GM18951 (cell line): ENCODE measurements around the gene ECHS1.

Experiments used
- POLR2A ChIP-seq: IDR thresholded peaks from 4 replicates; pipeline ENCODE4 v1.6.1; 2011; ENCODE audit warnings: mild to moderate bottlenecking; ENCODE audit not compliant: insufficient read length, insufficient read depth; ENCODE audit errors: extremely low read depth
- in situ Hi-C: fragments of 300-500 bp; cut with MboI; formaldehyde crosslinking; loops from one replicate; pipeline ENCODE4 v1.12.0; 2022; ENCODE audit warnings: low sequenced_read_pairs, mixed read lengths, inconsistent platforms; ENCODE audit not compliant: unreplicated experiment

ECHS1 gene

DNA sequence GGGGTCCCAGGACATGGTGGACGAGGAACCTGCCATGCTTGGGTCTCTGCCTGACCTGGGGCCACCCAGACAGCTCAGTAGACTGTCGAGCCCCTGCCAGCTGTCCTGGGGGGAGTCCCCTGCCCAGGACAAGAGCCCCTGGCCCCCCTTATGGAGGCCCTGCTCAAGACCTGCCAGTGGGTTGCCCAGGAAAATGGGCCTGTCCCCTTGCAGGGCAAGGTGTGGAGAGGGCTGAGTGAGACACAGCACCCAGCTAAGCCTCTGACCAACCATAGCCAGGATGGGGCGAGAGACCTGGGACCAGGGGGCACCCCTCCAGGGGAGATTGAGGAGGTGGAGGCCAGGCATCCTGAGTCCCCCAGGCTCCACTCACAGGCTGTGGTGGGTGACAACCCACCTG, 17.2 kb downstream of the ECHS1 start:
- no peak for TF ChIP-seq POLR2A
- in situ Hi-C loops, result no loop called here

DNA sequence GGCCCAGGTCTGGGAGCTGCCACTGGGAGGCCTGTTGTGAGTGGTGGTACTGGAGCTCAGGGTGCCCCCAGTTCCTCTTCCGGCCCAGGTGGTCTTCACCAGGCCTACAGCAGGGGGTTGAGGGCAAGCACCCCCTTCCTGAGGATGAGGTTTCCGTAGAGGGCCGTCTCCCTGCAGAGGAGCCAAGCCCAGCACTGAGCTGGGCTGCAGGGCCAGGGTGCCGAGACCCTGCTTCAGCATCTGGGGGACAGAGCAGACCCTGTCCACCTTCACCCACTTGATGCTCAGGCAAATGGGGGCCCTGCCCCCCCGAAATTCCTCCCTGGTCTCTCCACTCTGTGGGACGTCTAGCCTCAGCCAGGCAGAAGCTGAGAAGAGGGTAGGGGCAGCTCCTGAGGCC, 17.9 kb downstream of the ECHS1 start:
- in situ Hi-C loops, result no loop called here
- TF ChIP-seq POLR2A, result no peak

DNA sequence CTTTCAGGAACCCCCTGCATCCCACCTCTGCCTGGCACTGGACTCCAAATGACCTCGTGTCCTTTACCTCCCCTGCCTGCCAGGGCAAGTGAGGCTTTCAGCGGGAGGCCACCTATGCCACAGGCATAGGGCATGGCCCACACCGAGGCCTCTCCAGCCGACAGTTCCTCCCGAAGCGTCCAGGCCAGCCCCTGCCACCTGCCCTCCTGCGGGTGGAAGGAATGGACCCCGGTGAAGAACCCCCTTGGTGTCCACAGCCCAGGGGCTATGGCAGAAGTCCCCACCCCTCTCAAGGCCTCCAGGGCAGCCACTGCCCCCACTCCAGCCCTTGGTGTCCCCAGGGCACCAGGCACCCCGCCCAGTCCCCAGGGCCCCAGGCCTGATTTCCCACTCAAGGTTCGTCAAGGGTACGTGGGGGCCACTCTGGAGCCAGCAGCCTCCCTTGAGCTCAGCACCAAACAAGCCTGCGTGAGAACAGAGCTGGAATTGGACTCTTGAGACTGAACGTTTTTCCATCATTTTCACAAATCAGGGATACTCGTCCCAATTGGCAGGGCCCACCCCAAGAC, 18.4 kb downstream of the ECHS1 start:
- in situ Hi-C loops, result no loop called here
- TF ChIP-seq POLR2A, result no peak

DNA sequence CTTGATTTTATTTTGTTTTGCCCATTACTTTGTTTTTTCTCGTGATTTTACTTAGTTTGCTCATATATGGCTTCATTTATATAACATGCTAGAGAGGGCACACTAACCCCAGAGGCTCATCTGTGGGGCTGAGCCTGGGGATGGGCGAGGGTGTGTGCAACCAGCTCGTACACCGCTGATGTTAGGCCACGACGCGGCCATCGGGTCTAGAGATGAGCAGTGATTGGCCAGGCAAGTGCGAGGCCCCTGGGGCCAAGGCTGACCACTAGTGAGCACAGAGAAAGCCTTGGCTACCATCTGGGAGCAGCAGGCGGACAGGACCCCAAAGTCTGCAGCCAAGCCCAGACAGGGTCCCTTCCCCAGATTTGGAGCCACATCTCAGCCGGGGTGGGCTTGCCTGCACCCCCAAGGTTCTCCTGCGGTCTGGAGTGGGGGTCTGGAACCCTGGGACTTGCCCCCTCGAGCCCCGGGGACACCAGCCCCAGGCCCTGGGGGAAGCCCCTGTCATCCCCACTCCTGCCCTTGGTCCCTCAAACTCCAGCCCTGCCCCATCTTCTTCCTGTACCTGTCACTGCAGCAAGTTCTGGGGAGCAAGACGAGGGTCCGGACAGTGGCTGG, 19.1 kb downstream of the ECHS1 start:
- in situ Hi-C loops, result no loop called here
- TF ChIP-seq POLR2A, result no peak

DNA sequence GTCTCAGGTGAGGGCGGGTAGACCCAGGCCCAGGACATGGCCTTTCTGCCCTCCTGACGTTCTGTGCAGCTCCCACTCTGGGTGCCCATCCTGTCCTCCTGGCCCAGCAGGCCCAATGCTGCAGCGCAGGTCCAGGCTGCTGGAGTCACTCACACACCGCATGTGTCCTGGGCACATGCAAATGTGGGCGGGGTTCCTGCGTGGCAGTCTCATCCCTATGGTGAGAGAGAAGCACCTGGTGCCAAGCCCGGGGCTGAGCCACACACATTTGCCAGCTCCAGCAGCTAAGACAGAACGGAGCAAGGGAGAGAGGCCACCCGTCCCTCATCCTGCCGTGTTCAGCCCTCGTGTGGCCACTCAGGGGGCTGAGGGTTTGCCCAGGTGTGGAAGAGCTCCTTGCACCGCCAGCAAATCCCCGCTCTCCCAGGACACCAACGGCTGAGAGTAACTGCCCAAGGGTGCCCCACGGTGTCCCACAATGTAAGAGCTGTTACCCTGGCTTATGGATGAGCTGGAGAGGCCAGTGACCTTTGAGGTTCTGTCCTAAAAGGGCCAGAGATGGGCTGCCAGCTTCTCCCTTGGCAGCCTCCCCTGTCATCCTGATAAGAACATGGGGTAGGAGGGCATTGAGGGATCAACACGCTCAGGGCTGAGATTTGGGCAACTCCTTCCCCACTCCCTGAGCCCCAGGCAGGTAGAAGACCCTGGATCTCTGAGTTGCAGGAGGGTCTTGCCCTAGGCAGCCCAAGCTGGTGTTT, 19.8 kb downstream of the ECHS1 start:
- peak; percentile 5 for TF ChIP-seq POLR2A
- in situ Hi-C loops, result no loop called here

DNA sequence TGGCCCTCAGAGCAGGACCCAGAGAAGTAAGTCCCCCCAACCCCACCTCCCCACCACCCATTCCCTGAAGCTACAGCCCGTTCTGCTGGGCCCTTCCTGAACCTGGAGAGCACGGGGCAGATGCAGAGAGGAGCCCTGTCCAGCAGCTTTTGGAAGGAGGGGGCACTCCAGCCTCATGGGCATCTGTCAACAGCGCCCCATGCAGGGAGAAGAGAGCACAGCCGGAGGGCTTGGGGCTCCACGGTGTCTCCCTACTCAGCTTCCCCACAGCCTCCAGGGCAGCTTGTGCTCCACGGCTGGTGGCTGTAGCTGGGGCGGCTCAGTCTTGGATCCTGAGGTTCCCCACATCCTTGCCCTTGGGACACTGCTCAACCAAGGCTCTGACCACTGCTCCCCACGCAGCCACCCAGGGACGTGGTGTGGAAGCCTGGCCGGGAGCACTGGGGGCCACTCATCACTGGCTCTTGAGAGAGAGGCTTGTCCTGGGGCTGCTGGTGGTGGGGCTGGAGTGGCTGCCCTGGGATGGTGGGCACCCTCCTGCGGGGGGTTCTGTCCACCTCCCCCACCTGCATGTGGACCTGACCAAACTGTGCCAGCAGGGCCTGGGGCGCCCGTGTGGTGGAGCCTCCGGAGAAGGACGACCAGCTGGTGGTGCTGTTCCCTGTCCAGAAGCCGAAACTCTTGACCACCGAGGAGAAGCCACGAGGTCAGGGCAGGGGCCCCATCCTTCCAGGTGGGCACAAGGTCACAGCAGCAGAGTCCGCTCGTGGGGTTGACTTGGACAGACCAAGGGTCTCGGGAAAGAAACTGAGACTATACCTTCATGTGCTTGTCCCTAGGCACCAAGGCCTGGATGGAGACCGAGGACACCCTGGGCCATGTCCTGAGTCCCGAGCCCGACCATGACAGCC, 21.5 kb downstream of the ECHS1 start:
- in situ Hi-C loops, result no loop called here
- no peak for TF ChIP-seq POLR2A

DNA sequence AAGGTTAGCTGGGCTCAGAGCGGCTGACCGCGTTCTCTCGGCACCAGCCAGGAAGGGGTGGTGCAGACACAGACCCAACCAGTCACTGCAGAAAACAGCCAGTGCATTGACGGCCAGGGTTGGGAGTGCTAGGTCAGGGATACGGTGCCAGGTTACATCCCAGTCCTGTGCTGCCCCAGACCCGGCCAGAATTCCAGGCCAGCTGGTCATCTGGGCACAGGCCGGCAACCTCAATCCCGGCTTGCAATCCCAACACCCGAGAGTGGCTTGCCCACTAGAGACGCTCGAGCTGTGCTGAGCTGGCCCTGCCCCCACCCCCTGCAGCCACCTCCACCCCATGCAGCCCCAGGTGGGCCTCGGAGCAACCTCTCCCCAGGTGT, 22.2 kb downstream of the ECHS1 start:
- TF ChIP-seq POLR2A, result no peak
- in situ Hi-C loops, result no loop called here

DNA sequence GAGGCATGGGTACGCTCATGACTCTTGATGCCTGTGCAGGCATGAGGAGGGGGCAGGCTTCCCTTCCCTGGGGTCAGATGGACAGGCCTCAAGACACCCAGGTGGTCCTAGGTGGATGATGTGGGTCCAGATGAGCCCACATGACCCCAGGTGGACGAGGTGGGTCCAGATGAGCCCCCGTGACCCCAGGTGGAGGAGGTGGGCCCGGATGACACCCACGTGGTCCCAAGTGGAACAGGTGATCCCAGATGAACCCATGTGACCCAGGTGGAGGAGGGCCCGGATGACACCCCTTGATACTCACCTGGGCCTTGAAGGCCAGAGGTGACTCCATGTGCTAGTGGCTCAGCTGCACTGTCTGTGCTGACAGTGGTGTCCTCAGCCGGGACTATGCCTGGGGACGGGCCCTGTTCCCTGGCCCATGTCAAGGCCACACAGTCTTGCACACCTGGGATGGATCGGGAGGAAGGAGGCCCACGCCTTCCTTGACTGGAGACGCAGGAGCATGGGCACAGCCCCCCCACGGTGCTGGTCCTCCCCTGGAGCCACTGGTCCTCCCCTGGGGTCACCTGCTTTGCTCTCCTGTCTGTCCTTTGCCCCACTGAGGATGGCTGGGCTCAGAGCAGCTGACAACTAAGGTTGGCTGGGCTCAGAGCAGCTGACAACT, 22.7 kb downstream of the ECHS1 start:
- in situ Hi-C loops, result no loop called here

DNA sequence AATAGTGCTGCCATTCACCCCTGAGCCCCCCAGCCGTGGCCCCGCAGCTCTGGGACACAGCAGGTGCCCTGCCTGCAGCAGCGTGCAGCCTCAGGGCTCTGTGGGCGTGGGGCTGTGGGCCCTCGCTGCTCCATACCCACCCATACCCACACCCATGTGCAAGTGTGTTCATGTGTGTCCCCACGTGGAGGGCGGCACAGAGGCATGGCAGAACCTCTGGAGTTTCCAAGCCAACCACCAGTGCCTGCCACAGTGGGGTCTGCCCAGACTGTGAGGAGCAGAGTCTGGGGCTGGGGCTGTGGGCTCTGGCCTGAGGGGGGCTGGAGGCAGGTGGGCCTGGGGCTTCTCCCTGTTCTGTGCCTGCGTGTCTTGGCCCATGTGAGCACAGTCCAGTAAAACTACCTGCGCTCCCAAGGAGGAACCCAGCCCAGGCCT, 23.6 kb downstream of the ECHS1 start:
- TF ChIP-seq POLR2A, result no peak
- in situ Hi-C loops, result no loop called here

More for the DNA sequence above, 22.7 kb downstream of the ECHS1 start:
- no peak for TF ChIP-seq POLR2A

DNA sequence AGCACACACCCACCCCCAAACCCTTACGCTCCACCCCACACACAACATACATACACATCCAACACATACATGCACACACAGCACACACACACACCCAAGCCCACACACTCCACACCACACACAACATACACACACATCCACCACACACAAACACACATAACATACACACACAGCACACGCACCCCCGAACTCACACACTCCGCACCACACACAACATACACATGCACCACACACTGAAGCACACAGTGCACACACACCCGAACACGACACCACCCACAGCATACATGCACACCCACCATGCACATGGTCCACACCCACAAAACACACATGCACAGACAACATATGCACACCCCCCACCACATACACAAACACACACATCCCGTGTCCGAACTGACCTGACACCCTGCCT, 24.0 kb downstream of the ECHS1 start:
- in situ Hi-C loops, result no loop called here
- TF ChIP-seq POLR2A, result no peak

DNA sequence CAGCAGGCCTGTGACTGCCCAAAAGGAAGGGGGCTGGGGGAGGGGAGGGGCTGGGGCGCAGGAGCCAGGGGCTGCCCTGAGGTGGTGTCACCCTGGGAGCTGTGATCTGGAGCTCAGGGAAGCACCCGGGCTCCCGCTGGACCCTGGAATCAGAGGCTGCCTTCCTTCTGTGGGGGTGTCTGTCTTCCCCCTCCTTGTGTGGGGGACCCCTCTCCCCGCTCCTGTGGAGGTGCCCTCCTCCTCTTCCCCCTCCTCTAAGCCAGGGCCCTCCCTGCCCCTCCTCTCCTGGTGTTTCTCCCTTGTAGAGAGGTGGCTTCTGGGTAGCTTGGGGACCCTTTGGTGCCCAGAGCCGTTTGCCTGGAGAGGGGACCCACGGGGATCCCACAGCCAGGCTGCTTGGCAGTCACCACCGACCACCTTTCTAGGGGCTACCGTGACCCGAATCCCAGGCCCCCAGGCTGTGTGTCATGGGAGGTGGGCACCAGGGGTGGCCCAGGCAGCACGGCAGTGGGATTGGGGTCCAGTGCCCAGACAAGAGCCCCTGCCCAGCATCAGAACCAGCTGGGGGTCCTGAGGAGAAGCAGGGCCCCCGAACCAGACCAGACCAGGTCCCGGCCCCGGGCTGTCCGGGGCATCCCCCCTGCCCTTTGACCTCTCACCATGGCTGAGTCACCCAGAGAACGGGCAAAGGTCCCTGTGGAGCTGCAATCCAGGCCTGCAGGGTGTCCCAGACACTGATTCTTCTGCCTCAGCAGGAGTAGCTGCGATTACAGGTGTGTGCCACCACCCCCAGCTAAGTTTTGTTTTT, 25.2 kb downstream of the ECHS1 start:
- TF ChIP-seq POLR2A, result no peak
- in situ Hi-C loops, result no loop called here

DNA sequence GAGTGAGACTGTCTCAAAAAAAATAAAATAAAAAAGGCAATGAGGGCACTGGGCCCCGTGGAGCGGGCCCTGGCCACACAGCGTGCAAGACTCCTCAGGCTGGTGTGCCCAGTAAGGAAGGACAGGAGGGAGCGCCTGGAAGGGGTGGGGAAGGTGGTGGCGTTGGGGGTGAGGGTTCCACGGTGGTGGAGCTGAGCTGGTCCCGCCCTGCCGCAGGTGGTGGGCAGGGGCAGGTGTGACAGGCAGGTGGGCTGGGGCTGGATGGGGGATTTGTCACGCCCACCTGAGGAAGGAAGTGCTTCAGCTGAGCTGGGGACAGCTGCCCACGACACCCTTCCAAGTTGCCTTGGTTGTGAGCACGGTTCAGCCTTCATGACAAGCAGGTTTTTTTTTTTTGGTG, 26.7 kb downstream of the ECHS1 start:
- in situ Hi-C loops, result no loop called here
- TF ChIP-seq POLR2A, result no peak
